Thoracic aorta (tissue), 2 donors: ENCODE measurements around the gene GIPC2. TPM values are rescaled to one million over a fixed set of nuclear protein-coding genes. Genes with fewer than 3 reads are reported as not detected.
A peak's percentile ranks its signal among the peaks of the same experiment; 100 is the strongest.

Experiments used
- ATAC-seq: fragments of 150-250 bp; one replicate; pipeline ENCODE4 v1.8.0; 2017; ENCODE audit warnings: low read depth; ENCODE audit not compliant: insufficient number of reproducible peaks, low FRiP score
- DNase-seq: peaks from one replicate; pipeline ENCODE4 v3.0.0-alpha.2; 2020; ENCODE audit warnings: low spot score
- H3K27ac ChIP-seq, 2 donors: fragments of 200-600 bp; sonication (generic); 1 replicate in 1 of 2; 2 replicates in 1 of 2; pipeline ENCODE4 v1.5.1; 2016; ENCODE audit warnings: mild to moderate bottlenecking in 2 of 2, moderate library complexity in 2 of 2
- H3K27me3 ChIP-seq: fragments of 200-600 bp; sonication (generic); replicated peaks from 2 replicates; pipeline ENCODE4 v1.6.0; 2016; ENCODE audit warnings: mild to moderate bottlenecking; ENCODE audit not compliant: insufficient read depth
- H3K36me3 ChIP-seq: fragments of 200-600 bp; sonication (generic); one replicate; pipeline ENCODE4 v1.5.1; 2016
- H3K4me1 ChIP-seq, 2 donors: fragments of 200-600 bp; sonication (generic); 1 replicate in 1 of 2; 2 replicates in 1 of 2; pipeline versions ENCODE4 v1.5.1 to v1.6.0; 2016; ENCODE audit warnings: low read depth in 2 of 2, mild to moderate bottlenecking in 1 of 2; ENCODE audit not compliant: control insufficient read depth in 1 of 2
- H3K4me3 ChIP-seq: fragments of 200-600 bp; sonication (generic); 2 replicates; pipeline ENCODE4 v1.5.1; 2016; ENCODE audit warnings: mild to moderate bottlenecking
- H3K9me3 ChIP-seq: fragments of 200-600 bp; sonication (generic); 2 replicates; pipeline ENCODE4 v1.5.1; 2016
- CTCF ChIP-seq: fragments of 200-600 bp; sonication (generic); IDR thresholded peaks from one replicate; pipeline ENCODE4 v1.5.1; 2019; ENCODE audit warnings: antibody characterized with exemption
- total RNA-seq, 2 donors: library from RNA; depleted of rRNA; stranded (reverse); fragments of >200 nt; gene quantifications; one replicate each; pipeline versions ENCODE4 v1.1.0 to v1.2.3, GENCODE V29; 2016

The GIPC2 gene
- total RNA-seq, 2 donors from 2014 or later: 1.6 to 3.2 TPM

GRCh38 chr1:78068681-78069283 lies 23.0 kb downstream of the GIPC2 start:
- no peaks in the 10 kb centered on the region for H3K36me3 ChIP-seq
- H3K27ac ChIP-seq: peak overlapping the region; percentile 0 to 51
- no peak for TF ChIP-seq CTCF
- peaks cover 11 to 12% of the 10 kb centered on the region in 2 donors for H3K4me1 ChIP-seq
- no peak overlapping the region for H3K4me3 ChIP-seq
- no peaks in the 10 kb centered on the region for H3K27me3 ChIP-seq
- ATAC-seq: no peak
- no peaks in the 10 kb centered on the region for H3K9me3 ChIP-seq
- DNase-seq: no peak

- Histone ChIP-seq H3K27me3 (no peaks in the 10 kb centered on the region), H3K4me3 (no peak overlapping the region), H3K9me3 (no peaks in the 10 kb centered on the region), H3K36me3 (no peaks in the 10 kb centered on the region), H3K27ac (peak overlapping the region; percentile 0 to 51), H3K4me1 (peaks cover 11 to 12% of the 10 kb centered on the region in 2 donors)
- no peak for TF ChIP-seq CTCF
- no peak for DNase-seq
- no peak for ATAC-seq
Measured at GRCh38 chr1:78069784-78070183, 24.0 kb downstream of the GIPC2 start.

GRCh38 chr1:78070210-78070609 lies 24.4 kb downstream of the GIPC2 start:
- Histone ChIP-seq H3K4me3 (no peak overlapping the region), H3K27me3 (no peaks in the 10 kb centered on the region), H3K9me3 (no peaks in the 10 kb centered on the region), H3K36me3 (no peaks in the 10 kb centered on the region), H3K27ac (peak overlapping the region; percentile 51 to 56), H3K4me1 (peaks cover 11 to 12% of the 10 kb centered on the region in 2 donors)
- ATAC-seq: peak; percentile 21
- DNase-seq: no peak
- TF ChIP-seq CTCF: no peak

- DNase-seq (no peak), ATAC-seq (no peak)
- Histone ChIP-seq H3K27me3 (no peaks in the 10 kb centered on the region), H3K4me1 (peaks cover 12 to 15% of the 10 kb centered on the region in 2 donors), H3K9me3 (no peaks in the 10 kb centered on the region), H3K36me3 (no peaks in the 10 kb centered on the region), H3K27ac (peak overlapping the region in 1 of 2 donors; percentile 28), H3K4me3 (no peak overlapping the region)
- no peak for TF ChIP-seq CTCF
Measured at GRCh38 chr1:78070758-78071157, 25.0 kb downstream of the GIPC2 start.

- no peak for TF ChIP-seq CTCF
- Histone ChIP-seq H3K4me1 (peaks cover 12 to 18% of the 10 kb centered on the region in 2 donors), H3K27ac (no peak overlapping the region), H3K27me3 (no peaks in the 10 kb centered on the region), H3K36me3 (no peaks in the 10 kb centered on the region), H3K9me3 (no peaks in the 10 kb centered on the region), H3K4me3 (no peak overlapping the region)
- DNase-seq: no peak
- no peak for ATAC-seq
Measured at GRCh38 chr1:78071696-78072095, 25.9 kb downstream of the GIPC2 start.
